Measurements from ENCODE around the gene NSMCE3.

The NSMCE3 gene

GRCh38 chr15:29244123-29244522 is 25.5 kb downstream of the NSMCE3 start:
- TF ChIP-seq CTCF (IDR thresholded peaks at IDR 0.05; ENCODE audit: borderline replicate concordance, control extremely low read depth, extremely low read depth, insufficient read depth, missing control alignments) = no peak
- no peak for DNase-seq (ENCODE audit: low spot score)
- in situ Hi-C loops (cut with MboI; ENCODE audit: low sequenced_read_pairs, unreplicated experiment) = no loop called here

- no peak for DNase-seq (ENCODE audit: low spot score)
- TF ChIP-seq CTCF (IDR thresholded peaks at IDR 0.05; ENCODE audit: borderline replicate concordance, control extremely low read depth, extremely low read depth, insufficient read depth, missing control alignments) = no peak
- in situ Hi-C loops (cut with MboI; ENCODE audit: low sequenced_read_pairs, unreplicated experiment) = no loop called here
Observed at GRCh38 chr15:29242456-29243242, 27.0 kb downstream of the NSMCE3 start.

- TF ChIP-seq CTCF (IDR thresholded peaks at IDR 0.05; ENCODE audit: borderline replicate concordance, control extremely low read depth, extremely low read depth, insufficient read depth, missing control alignments) = no peak
- in situ Hi-C loops (cut with MboI; ENCODE audit: low sequenced_read_pairs, unreplicated experiment) = no loop called here
- no peak for DNase-seq (ENCODE audit: low spot score)
Observed at GRCh38 chr15:29241207-29241606, 28.4 kb downstream of the NSMCE3 start.

- in situ Hi-C loops (cut with MboI; ENCODE audit: low sequenced_read_pairs, unreplicated experiment) = no loop called here
- TF ChIP-seq CTCF (IDR thresholded peaks at IDR 0.05; ENCODE audit: borderline replicate concordance, control extremely low read depth, extremely low read depth, insufficient read depth, missing control alignments) = no peak
- no peak for DNase-seq (ENCODE audit: low spot score)
Observed at GRCh38 chr15:29239395-29239794, 30.2 kb downstream of the NSMCE3 start.

GRCh38 chr15:29233566-29233965 is 36.1 kb downstream of the NSMCE3 start:
- in situ Hi-C loops (cut with MboI; ENCODE audit: low sequenced_read_pairs, unreplicated experiment) = no loop called here
- TF ChIP-seq CTCF (IDR thresholded peaks at IDR 0.05; ENCODE audit: borderline replicate concordance, control extremely low read depth, extremely low read depth, insufficient read depth, missing control alignments) = no peak
- DNase-seq (ENCODE audit: low spot score) = no peak

GRCh38 chr15:29226436-29227208 is 43.0 kb downstream of the NSMCE3 start:
- in situ Hi-C loops (cut with MboI; ENCODE audit: low sequenced_read_pairs, unreplicated experiment) = no loop called here
- DNase-seq (ENCODE audit: low spot score) = no peak
- no peak for TF ChIP-seq CTCF (IDR thresholded peaks at IDR 0.05; ENCODE audit: borderline replicate concordance, control extremely low read depth, extremely low read depth, insufficient read depth, missing control alignments)
